DMS53 treated with DMSO at 0.1 percent for 48 hours (cell line): ENCODE data around the gene CYYR1.

Experiments
- DNase-seq: peaks from one replicate; lab custom pipeline; 2025; ENCODE audit not compliant: unreplicated experiment; lab: John Stamatoyannopoulos, UW

CYYR1 gene

DNA sequence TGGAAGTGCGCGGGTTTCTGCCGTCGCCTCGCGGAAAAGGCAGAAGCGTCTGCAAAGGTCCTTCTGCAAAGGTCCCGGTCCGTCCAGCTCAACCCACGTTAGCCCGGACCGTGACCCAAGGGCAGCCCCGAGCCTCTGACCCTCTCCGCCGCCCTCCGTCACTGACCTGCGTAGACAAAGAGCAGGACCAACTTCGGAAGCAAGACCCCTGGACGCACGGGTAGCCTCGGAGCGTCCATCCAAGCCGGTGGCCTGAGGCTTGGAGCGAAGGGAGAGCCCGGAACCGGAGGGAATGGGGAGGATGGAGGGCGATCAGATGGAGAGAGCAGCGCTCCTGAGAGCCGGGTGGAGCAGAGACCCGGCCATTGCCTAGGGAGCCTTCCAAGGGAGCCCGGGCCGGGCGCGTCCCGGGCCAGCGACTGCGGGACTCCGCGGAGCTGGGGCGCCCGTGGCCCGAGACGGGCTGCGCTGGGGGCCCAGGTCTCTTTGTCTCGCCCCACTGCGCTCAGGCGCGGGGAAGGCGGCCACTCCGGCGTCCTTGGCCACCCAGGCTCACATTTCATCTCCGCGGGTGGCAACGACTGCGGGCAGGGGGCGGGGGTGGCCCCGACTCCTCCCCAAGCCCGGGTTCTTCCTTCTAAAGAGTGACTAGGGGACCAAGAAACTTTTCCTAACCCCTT lies at the start of gene CYYR1:
Gene CYYR1 (minus strand): TSS at position 585 of the 680 bp plus-strand sequence. CDS start 346 bp downstream, at position 239.
- DNase-seq = no peak

DNA sequence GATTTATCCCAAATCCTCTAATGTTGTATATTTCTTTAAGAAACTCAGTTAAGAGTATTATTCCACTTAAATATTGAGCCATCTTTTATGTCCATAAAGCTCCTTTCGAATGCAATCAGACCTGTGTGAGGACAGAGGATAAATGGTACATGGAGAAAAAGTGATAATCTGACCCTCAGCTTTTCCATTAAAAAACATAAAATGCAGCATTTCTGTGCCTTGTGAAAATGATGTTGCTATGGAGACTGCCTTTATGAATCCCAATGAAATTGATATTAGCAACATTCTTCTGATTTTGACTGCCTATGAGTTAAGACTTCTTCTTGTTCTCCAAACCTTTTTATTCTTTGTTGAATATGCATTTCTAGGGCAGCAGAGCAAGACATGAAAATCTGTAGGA lies 44.1 kb upstream of the CYYR1 start:
- no peak for DNase-seq

DNA sequence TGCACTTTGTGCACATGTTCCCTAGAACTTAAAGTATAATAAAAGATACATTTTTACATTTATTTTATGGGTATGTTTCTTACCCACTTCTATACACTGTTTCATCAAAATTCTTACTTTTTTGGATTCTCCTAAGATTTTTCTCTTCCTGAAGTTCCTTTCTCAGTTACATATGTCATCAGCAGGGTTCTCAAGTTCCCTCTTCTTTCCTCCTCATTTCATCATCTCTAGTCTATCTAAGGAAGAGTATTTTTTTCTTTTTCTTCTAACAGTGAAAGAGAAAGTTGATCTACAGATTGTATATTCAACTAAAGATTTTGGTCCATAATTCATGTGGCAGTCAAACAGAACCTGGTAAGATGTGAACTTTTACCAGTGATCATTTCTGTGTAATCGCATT lies 41.2 kb upstream of the CYYR1 start:
- DNase-seq = no peak

DNA sequence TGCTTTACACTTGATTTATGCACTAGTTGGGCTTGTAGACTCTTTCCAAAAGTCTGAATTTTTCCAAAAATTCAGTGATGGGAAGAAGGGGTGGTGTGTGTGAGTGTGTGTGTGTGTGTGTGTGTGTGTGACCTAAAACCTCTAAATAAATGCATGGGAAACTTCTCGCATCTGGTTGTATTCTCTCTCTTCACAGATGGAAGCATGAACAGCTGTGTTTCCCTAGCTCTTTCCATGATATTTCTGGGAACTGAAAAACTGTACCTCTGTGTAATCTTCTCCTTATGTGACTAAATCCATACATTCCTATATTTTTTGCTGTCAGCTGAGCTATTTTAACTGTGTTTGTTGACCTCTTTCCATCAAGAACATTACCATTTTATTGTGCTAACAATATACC lies 26.2 kb upstream of the CYYR1 start:
- no peak for DNase-seq

DNA sequence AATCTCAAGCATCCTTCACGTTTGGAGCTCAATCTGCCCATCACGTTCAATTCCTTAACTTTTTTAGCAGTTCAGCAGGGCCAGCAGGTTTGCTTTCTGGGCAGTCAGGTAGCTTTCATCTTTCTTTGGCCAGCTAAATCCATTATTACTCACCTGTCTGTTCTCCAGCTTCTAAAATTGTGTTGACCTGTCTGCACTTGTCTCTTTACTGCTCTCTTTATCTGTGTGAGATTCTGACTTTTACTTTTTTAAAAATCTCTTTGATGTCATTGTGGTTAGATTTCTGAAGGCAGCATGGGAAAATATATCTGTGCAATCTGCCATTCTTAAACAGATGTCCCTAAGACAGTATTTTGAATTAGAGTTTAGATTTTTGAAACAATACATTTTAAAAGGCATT lies 24.9 kb upstream of the CYYR1 start:
- DNase-seq = no peak

DNA sequence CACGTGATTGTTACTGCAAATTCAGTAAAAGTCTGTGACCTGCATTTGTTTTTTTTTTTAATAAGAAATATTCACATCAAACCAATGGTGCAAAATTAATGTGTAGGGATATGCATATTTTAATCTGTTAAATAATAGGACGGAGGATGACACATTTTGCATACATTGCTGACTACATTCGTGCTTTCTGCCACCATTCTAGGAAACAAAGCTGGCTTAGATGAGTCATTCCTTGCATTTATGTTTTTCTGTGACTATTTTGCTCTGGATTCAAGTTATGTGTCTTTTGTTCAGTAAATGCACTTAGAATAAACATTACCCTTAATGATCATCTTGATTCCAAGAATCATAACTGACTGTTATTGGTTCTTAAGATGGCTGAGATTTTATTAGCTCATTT lies 23.9 kb upstream of the CYYR1 start:
- DNase-seq = no peak

DNA sequence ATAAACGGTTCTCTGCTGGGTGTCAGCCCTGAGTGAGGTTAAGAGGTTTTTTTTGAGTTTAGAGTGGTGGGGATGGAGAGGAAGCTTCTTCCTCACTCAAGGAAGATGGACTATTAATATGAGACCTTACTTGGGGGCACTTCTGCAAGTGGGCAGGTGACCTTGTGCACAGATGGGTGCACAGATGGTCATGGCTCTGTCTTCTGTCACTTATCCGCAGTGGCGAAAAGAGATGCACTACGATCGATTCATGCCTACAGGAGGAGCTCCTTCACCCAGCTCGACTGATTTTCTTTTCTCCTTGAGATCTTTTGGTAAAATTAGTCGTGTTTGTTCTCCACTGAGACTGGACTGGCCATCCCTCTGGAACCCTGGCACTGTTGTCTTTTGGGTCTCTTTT lies 22.9 kb upstream of the CYYR1 start:
- DNase-seq = no peak

DNA sequence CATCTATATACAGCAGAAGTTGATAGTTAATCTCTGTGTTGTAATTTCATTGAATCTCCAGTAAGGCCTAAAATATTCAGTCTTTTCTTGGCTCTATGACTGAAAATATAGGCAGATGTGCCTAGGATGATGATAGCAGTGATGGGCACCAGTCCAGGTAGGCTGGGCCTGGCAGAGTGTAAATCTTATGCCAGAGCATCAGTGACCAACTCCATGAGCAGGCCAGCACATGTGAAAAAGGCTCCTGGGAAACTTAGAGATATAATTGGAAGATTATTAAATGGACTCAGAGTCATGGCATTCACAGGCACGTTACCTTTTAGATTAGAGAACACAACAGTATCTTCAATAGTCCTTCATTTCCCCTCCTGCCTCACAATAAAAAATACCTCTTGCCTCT lies 20.7 kb upstream of the CYYR1 start:
- no peak for DNase-seq

DNA sequence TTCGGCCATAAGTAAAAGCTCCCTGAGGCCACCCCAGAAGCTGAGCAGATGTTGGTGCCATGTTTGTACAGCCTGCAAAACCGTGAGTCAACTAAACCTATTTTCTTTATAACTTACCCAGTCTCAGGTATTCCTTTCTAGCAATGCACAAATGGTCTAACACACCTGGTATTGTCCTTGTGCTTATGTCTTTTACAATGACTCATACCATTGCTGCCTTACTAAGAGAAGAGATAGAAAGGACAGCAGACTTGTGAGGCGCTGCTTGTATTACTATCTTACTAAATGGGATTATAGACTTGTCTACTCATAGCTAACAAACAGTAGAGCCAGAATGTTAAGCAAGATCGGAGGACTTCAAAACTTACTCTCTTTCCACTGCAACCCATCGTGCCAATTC lies 18.5 kb upstream of the CYYR1 start:
- DNase-seq = no peak

DNA sequence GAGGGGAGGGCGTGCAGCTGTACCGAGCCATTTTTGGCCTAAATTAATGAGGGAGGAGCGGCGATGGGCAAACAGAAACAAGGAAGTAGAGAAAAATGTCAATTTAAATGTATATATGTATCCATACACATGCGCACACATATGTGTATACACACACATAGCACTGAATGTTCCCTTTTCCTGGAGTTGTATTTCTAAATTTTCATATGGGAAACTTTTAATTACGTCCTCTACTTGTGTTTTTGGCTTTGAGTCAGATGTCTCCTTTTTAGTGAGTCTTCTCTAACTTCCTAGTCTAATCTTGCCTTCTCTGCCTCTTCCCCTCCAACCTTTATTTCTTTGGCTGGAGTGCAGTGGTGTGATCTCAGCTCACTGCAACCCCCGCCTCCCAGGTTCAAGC lies 15.4 kb upstream of the CYYR1 start:
- no peak for DNase-seq

DNA sequence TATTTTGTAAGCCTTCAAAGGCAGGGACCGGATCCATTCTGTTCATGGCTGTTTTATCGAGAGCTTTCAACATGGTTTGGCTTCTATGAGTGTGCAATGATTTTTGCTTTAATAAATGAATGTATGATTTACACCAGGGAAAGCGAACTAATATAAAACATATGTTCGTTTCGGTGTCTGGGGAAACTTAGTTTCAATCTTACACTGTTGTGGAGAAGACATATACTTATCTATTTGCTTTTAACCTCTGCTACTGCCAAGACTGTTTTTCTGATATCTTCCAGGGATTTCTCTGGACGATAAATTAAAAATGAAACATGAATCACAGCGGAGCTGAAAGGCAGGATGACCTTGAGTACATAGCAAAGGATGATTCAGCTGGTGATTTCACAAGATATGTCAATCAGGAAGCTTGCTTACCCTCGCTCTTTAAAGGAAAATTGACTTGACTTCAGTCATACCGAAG lies 14.7 kb upstream of the CYYR1 start:
- DNase-seq = no peak

DNA sequence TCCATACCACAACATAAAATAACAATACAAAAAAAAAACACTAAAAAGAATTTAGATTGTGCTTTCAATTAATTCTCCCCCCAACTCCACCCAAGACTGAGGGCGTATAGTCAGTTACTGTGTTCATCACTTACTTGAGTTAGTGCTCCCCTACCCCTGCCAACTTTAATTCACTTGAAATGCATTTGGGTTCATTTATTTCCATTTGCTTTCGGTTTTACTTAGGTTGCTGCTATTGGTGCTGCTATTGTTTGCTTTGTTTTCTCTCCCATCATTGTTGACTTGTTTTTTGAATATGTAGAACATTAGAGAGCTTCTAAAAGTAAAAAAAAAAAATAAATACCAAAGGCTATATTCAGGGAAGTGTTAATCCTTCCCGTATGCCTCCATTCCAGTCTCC lies 10.7 kb upstream of the CYYR1 start:
- DNase-seq = no peak

DNA sequence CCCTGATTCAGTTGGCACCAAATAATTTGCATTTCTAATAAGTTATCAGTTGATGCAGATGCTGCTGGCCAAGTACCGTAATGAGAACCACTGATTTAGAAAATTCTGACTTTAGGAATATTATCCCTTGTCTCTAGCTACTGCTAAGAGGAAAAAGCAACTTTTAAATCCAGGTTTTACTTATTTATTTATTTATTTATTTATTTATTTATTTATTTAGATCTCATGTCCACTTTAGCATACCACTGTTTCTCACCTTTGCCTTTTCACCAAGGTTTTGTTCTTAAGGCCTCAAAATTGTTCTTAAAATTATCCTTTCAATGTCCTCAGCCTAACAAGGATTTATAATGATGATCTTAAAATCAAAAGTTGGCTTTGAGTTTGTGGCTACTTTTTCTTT lies 8.7 kb upstream of the CYYR1 start:
- DNase-seq = no peak

DNA sequence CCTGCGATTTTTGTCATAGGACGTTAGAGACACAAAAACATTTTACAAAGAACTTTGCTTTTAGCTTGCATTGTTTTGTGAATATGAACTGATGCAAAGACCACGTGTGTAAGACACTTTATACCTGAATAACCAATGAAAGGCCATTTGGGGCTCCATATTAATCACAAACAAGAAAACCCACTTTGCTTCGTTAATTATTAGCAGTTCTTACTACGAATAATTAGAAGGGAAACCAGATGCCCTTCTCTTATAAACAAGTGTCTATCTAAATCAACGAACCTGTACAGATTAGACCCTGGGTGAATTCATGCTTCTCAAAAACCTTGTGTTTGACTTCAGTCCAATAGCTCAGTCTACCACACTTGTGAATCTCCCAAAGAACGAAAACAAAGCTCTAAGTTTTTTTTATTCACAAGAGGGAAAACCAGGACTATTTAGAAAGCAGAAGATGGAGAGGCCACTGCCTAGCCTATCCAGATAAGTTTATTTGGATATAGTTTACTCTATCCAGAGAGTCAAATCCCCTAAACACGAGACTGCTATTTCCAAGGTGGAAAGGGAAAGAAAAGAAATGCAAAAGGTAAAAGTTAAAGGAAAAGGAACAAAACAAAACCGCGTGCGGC lies 897 bp downstream of the CYYR1 start:
- DNase-seq = no peak

DNA sequence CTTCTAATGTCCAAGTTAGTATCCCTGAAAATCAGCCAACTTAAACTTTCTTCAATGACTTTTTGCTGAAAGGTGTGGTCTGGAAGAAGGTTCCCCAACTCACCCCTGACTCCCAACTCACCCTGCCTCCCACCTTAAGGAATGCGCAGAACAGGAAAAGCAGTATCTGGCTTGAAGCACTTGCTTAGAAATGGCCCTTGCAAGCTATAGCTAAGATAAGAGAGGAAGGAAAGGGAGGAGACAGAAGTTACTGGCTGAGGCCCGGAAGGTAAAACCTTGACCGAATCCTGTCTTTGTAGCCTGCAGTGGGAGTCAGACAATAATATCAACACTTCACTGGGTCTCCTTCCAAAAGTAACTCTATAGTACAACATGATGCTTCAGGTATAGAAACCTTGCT lies 2.9 kb downstream of the CYYR1 start:
- no peak for DNase-seq

DNA sequence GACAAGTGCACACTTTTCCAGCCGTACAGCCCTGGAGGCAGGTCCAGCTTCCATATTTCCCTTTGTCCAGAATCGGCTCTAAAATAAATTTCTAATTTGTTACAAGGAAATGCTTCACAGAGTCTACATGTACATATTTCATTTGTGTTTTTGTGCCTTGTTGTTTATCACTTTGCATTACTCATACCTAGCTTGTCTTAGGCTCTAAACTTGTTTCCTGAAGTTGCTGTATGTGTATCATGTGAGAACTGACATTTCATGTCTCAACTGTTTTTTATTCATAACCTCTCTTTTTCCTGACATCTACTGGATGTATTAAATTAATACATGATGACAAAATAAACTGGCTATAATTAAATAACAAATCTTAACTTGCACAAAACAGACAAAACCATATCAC lies 7.5 kb downstream of the CYYR1 start:
- no peak for DNase-seq

DNA sequence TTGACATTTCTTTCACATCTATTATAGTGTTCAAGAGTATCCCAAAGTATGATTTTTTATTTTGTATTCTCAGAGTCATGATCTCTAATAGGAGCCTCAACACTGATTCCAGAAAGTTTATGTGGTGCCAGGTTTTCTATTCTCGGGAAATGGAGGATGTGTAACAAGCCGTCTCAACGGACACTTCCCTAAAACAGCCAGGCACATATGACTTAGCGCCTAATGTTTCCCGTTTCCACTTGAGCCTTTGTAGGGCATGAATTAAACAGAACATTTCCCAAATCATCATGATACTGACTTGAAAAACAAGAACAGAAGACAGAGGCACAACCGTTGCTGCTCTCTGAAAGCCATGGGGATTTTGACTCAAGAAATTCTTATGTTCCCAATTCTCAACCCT lies 8.0 kb downstream of the CYYR1 start:
- DNase-seq = no peak

DNA sequence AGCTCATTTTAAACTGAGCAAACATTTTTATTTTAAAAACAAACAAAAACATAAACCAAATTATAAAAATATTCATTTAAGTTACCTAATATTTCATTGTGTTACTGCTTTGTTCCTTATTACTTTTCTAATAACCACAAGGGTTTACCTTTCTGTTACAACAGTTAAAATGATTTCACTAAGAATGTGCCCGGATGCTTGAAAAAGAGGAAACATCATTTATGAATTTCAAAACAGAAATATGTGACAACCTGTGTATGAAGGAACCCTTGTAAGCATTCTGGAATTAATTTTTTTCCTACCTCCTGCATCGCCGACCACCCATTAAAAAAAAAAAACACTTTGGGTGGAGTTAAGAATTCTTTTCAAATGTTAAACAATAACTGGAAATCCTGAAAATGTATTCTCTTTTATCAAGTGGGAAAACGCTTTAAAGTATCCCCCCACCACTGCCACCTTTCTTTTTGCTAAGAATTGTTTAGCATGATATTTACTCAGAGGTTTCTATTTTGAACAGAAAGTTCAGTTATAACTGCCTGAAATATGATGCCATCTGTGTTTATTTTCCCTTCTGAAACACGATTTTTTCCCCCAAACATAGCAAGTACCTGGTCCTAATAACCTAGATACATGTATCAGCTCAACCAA lies 9.1 kb downstream of the CYYR1 start:
- DNase-seq = no peak

DNA sequence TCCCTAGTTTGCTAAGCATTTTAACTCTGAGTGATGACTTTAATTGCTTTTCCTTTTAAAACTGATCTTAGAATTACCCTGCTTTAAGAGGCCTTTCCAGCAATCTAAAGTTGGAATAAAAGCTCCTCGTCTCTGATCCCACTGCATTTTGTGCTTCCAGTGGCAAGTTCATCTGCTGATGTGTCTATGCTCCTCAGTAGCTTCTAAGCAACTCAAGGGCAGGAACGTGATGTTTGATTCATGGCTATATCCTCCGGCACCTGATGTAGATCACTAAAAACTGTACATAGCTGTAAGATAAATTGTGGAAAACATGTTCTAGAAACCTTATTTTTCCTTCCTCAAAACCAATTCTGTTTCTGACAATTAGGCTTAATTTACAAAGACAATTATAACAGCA lies 12.5 kb downstream of the CYYR1 start:
- DNase-seq = no peak

DNA sequence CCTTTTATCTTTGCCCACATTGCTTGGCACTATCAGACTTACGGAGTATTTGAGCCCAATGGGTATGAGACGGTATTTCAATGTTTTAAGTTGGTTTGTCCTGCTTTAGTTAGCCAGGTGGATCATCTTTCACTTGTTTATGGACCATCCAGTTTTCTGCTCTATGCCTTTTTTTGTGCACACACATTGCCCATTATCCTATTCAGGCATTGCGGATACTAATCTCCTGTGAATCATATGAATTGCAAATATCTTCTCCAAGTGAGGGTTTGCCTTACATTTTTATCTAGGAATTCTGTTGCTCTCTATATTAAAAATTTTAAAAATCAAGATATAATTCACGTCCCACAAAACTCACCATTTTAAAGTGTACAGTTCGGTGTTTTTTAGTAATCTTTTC lies 14.0 kb downstream of the CYYR1 start:
- DNase-seq = no peak

DNA sequence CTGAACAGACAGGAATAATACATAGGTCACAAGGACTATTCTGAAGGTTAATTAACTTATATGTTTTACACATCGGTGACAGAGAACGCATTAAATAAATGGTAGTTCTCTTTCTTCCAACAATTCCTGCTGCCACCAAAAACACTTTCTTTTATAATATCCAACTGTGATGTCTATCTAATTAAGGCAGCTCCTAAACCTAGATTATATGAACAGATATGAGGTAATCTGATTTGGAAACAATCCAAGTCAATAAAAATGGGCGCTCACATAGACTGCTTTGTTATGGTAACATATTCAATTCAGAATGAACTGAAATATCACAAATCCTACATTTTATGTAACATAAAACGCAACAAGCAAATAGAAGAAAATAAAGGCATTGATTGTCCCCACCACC lies 16.0 kb downstream of the CYYR1 start:
- DNase-seq = no peak

DNA sequence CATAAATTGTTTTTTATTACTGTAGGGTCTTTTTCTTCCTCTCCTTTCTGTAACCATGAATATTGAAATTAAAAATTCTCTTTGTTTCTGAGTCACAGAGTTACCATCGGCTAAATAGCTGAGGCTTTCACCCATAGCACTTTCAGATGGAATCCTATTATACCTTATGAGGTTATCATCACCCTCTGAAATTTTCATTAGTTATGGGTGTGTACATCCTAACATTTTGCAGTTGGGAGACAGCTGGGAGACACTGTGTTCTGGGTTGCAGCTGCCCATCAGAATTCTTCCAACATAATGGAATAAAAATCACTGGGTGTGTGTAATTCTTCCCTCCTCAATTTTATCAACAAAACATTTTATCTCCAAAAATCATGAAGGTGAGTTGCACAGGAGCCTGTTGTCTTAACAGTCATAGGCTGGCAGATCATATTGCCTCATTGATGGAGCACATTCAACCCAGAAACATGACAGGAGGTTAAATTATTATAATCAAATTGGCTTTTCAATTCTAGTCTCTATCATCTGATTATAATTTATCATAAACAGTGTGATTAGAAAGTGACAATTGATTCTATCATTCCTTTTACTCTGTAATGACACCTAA lies 17.4 kb downstream of the CYYR1 start:
- no peak for DNase-seq
